Gastrocnemius medialis (tissue), 4 donors: Measurements from ENCODE around the gene SLC66A3. TPM values are rescaled to one million over a fixed set of nuclear protein-coding genes. Genes with fewer than 3 reads are reported as not detected.

ENCODE experiments used
- ATAC-seq, 2 donors: fragments of 150-250 bp; one replicate each; pipeline ENCODE4 v1.9.1; 2016
- DNase-seq, 2 donors: peaks; one replicate each; pipeline ENCODE4 v3.0.0-alpha.2; 2019
- H3K27ac ChIP-seq, 4 donors: fragments of 200-600 bp; sonication (generic); 1 replicate in 1 of 4; 2 replicates in 3 of 4; pipeline ENCODE4 v1.5.1; 2016 to 2018; ENCODE audit warnings: mild to moderate bottlenecking in 2 of 4, moderate library complexity in 1 of 4
- H3K27me3 ChIP-seq, 3 donors: fragments of 200-600 bp; sonication (generic) in 2 of 3; 1 replicate in 1 of 3; 2 replicates in 2 of 3; pipeline versions ENCODE4 v1.5.1 to v1.6.0; 2016 to 2019; ENCODE audit warnings: mild to moderate bottlenecking in 1 of 3, moderate library complexity in 1 of 3
- H3K36me3 ChIP-seq, 2 donors: fragments of 200-600 bp; sonication (generic) in 1 of 2; one replicate each; pipeline ENCODE4 v1.5.1; 2017 to 2018
- H3K4me1 ChIP-seq, 2 donors: fragments of 200-600 bp; sonication (generic) in 1 of 2; one replicate each; pipeline ENCODE4 v1.5.1; 2016 to 2017; ENCODE audit warnings: mild to moderate bottlenecking in 2 of 2
- H3K4me3 ChIP-seq, 4 donors: fragments of 200-600 bp; sonication (generic) in 3 of 4; 1 replicate in 1 of 4; 2 replicates in 3 of 4; pipeline ENCODE4 v1.5.1; 2016 to 2019; ENCODE audit warnings: mild to moderate bottlenecking in 2 of 4
- H3K9me3 ChIP-seq, 3 donors: fragments of 200-600 bp; sonication (generic) in 2 of 3; 1 replicate in 1 of 3; 2 replicates in 2 of 3; pipeline ENCODE4 v1.5.1; 2016 to 2019
- POLR2A ChIP-seq, 2 donors: fragments of 450-650 bp; IDR thresholded peaks; one replicate each; pipeline ENCODE4 v1.6.1; 2017; ENCODE audit warnings: antibody characterized with exemption in 2 of 2, mild to moderate bottlenecking in 2 of 2, moderate library complexity in 2 of 2
- in situ Hi-C, 4 donors: fragments of 200-750 bp; cut with MboI; loops; one replicate each; pipeline versions ENCODE4 v1.15.0 to v1.8.0; 2017; ENCODE audit warnings: low sequenced_read_pairs in 4 of 4
- intact Hi-C: fragments of 100-400 bp; cut with DNase I; formaldehyde crosslinking; loops from one replicate; pipeline ENCODE4 v1.15.1; 2023; ENCODE audit warnings: low total_unique reads
- total RNA-seq, 4 donors: library from RNA; depleted of rRNA; stranded (reverse); fragments of >200 nt; gene quantifications; one replicate each; pipeline versions ENCODE4 v1.1.0 to v1.2.3, GENCODE V29; 2016
- TF ChIP-seq, protein P1 (sequence below), 5 experiments: fragments of 450-650 bp in 3 of 5; fragments of 200-600 bp in 2 of 5; sonication (generic) in 2 of 5; IDR thresholded peaks in 4 of 5; conservative IDR thresholded peaks in 1 of 5; 1 replicate in 4 of 5; 2 replicates in 1 of 5; pipeline ENCODE4 v1.5.1; 2016 to 2019; ENCODE audit warnings: antibody characterized with exemption in 5 of 5, mild to moderate bottlenecking in 3 of 5, moderate library complexity in 3 of 5

SLC66A3 gene
- total RNA-seq, 4 donors from 2014 or later, result 10.6 to 29.2 (median 16.0) TPM

DNA sequence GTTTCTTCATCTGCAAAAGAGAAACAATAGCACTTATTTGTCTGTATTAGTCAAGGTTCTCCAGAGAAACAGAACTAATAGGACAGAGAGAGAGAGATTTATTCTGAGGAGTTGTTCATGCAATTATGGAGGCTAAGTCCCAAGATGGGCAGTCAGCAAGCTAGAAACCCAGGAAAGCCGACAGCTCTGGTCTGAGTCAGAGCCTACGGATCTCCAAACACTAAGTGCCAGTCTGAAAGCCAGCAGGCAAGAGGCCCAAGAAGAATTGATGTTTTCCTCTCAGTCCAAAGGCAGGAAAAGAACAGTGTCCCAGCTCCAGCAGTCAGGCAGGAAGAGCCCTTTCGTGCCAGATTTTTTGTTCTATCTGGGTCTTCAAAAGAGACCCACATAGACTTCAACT is 36.5 kb upstream of the SLC66A3 start:
- TF ChIP-seq, protein P1, sequence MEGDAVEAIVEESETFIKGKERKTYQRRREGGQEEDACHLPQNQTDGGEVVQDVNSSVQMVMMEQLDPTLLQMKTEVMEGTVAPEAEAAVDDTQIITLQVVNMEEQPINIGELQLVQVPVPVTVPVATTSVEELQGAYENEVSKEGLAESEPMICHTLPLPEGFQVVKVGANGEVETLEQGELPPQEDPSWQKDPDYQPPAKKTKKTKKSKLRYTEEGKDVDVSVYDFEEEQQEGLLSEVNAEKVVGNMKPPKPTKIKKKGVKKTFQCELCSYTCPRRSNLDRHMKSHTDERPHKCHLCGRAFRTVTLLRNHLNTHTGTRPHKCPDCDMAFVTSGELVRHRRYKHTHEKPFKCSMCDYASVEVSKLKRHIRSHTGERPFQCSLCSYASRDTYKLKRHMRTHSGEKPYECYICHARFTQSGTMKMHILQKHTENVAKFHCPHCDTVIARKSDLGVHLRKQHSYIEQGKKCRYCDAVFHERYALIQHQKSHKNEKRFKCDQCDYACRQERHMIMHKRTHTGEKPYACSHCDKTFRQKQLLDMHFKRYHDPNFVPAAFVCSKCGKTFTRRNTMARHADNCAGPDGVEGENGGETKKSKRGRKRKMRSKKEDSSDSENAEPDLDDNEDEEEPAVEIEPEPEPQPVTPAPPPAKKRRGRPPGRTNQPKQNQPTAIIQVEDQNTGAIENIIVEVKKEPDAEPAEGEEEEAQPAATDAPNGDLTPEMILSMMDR (IDR thresholded peaks at IDR 0.05 in 4 of 5, conservative IDR thresholded peaks at IDR 0.05 in 1 of 5), result no peak
- no peak for TF ChIP-seq POLR2A (IDR thresholded peaks at IDR 0.05)
- H3K36me3 ChIP-seq, result no peaks in the 10 kb centered on the region
- H3K4me3 ChIP-seq, result no peak overlapping the region
- in situ Hi-C loops (no loop called here), intact Hi-C loops (no loop called here)
- H3K27me3 ChIP-seq, result no peaks in the 10 kb centered on the region
- ATAC-seq (no peak), DNase-seq (no peak)
- no peaks in the 10 kb centered on the region for H3K9me3 ChIP-seq
- no peaks in the 10 kb centered on the region for H3K4me1 ChIP-seq
- no peak overlapping the region for H3K27ac ChIP-seq

DNA sequence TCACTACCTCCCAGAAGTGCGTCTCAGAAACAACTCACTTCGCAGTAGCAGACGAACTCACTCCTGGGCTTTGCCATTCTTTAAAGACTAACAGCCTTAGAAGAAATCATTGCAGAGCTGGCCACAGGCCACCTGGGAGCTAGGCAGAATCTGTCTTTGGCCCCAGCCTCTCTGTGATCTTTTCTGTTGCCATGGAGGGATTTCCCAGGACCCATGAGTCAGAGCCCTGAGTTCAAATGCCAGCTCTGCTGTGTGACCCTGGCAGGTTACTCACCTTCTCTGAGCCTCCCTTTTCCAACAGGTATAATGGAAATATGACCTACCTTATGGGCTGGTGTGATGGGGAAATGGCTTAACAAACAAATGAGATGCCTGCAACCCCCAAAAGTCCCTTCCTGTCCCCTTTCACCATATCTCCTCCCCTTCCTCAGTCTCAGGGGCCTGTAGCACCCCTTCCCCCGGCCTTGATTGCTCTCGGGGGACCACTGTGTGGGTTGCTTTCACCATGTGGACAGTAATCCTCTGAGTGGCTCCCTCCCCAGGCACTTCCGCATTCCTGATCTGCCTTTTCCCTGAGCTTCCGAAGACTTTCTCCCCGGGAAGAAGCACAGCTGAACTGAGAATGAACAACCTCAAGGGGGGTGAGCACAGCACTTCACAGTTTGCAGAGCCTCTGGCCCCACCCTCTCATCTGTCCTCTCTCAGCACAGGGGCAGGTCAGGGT is 34.0 kb upstream of the SLC66A3 start:
- H3K4me1 ChIP-seq, result no peaks in the 10 kb centered on the region
- in situ Hi-C loops, result loop anchor here in 2 of 4 donors (5.0 kb wide), 2 partner anchors 279 to 284 kb away; no protein-coding TSS in a partner anchor
- DNase-seq (no peak), ATAC-seq (no peak)
- H3K36me3 ChIP-seq, result no peaks in the 10 kb centered on the region
- TF ChIP-seq, protein P1 (IDR thresholded peaks at IDR 0.05 in 4 of 5, conservative IDR thresholded peaks at IDR 0.05 in 1 of 5), result no peak
- no peak for TF ChIP-seq POLR2A (IDR thresholded peaks at IDR 0.05)
- no peaks in the 10 kb centered on the region for H3K27me3 ChIP-seq
- H3K27ac ChIP-seq, result no peak overlapping the region
- H3K4me3 ChIP-seq, result no peak overlapping the region
- H3K9me3 ChIP-seq, result no peaks in the 10 kb centered on the region
- intact Hi-C loops, result loop anchor here (1.0 kb wide), 1 partner anchor 288 kb away; no protein-coding TSS in a partner anchor

DNA sequence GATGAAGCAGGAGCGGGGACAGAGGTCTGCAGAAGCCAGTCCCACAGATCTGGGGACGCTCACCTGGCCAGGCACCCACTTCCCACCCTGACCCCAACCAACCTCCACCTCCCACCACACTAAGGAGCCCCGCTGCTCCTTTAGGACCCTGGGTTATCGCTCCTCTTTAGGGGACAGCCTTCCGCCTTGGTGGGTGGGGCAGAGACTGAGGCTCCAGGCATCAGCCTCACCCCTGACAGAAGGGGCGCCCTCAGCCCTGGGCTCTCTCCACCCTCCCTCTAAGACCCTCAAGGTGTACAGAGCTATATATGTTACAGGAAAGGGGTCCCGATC is 33.5 kb upstream of the SLC66A3 start:
- no peak for DNase-seq
- in situ Hi-C loops (loop anchor here in 2 of 4 donors (5.0 kb wide), 2 partner anchors 279 to 284 kb away; no protein-coding TSS in a partner anchor), intact Hi-C loops (loop anchor here (1.0 kb wide), 1 partner anchor 288 kb away; no protein-coding TSS in a partner anchor)
- no peak for TF ChIP-seq POLR2A (IDR thresholded peaks at IDR 0.05)
- TF ChIP-seq, protein P1 (IDR thresholded peaks at IDR 0.05 in 4 of 5, conservative IDR thresholded peaks at IDR 0.05 in 1 of 5), result no peak
- H3K9me3 ChIP-seq, result no peaks in the 10 kb centered on the region
- H3K27ac ChIP-seq, result no peak overlapping the region
- ATAC-seq, result no peak
- H3K4me1 ChIP-seq, result no peaks in the 10 kb centered on the region
- H3K36me3 ChIP-seq, result no peaks in the 10 kb centered on the region
- no peak overlapping the region for H3K4me3 ChIP-seq
- no peaks in the 10 kb centered on the region for H3K27me3 ChIP-seq

DNA sequence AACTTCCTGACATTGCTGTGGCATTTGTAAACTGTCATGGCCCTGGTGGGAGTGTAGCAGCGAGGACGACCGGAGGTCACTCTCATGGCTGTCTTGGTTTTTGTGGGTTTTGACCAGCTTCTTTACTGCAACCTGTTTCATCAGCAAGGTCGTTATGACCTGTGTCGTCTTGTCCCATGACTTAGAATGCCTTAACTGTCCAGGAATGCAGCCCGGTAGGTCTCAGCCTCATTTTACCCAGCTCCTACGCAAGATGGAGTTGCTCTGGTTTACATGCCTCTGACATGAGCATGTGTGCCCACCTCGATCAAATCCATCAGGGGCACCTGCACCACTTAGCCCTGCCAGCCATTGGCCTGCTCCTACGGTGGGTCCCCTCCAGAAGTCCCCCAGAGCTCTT is 32.9 kb upstream of the SLC66A3 start:
- Histone ChIP-seq H3K27ac (no peak overlapping the region), H3K36me3 (no peaks in the 10 kb centered on the region), H3K27me3 (no peaks in the 10 kb centered on the region), H3K4me3 (no peak overlapping the region), H3K4me1 (no peaks in the 10 kb centered on the region), H3K9me3 (no peaks in the 10 kb centered on the region)
- intact Hi-C loops (no loop called here), in situ Hi-C loops (loop anchor here in 2 of 4 donors (5.0 kb wide), 2 partner anchors 280 to 285 kb away; no protein-coding TSS in a partner anchor)
- DNase-seq (no peak), ATAC-seq (no peak)
- TF ChIP-seq, protein P1 (IDR thresholded peaks at IDR 0.05 in 4 of 5, conservative IDR thresholded peaks at IDR 0.05 in 1 of 5), result no peak
- no peak for TF ChIP-seq POLR2A (IDR thresholded peaks at IDR 0.05)
